ENCODE measurements around the gene CHTF8.
"Not testable (repeated sequence)": the region's sequence is repeated elsewhere in the genome, so short reads cannot be mapped to it uniquely, and the experiment has no call there.

CHTF8 gene

GRCh38 chr16:69169051-69169450 is 36.7 kb upstream of the CHTF8 start:
- H3K27ac ChIP-seq = no peak overlapping the region
- no peak for TF ChIP-seq CTCF (conservative IDR thresholded peaks at IDR 0.05)

- H3K27ac ChIP-seq = no peak overlapping the region
- TF ChIP-seq CTCF (conservative IDR thresholded peaks at IDR 0.05) = no peak
These were observed 34.9 kb upstream of the CHTF8 start for GRCh38 chr16:69166946-69167930.

GRCh38 chr16:69166221-69166833 is 33.9 kb upstream of the CHTF8 start:
- no peak overlapping the region for H3K27ac ChIP-seq

GRCh38 chr16:69165584-69165983 is 33.2 kb upstream of the CHTF8 start:
- no peak for TF ChIP-seq CTCF (conservative IDR thresholded peaks at IDR 0.05)
- no peak overlapping the region for H3K27ac ChIP-seq

More at GRCh38 chr16:69166221-69166833, 33.9 kb upstream of the CHTF8 start:
- no peak for TF ChIP-seq CTCF (conservative IDR thresholded peaks at IDR 0.05)

GRCh38 chr16:69160192-69160591 is 27.8 kb upstream of the CHTF8 start:
- TF ChIP-seq CTCF (conservative IDR thresholded peaks at IDR 0.05) = no peak
- no peak overlapping the region for H3K27ac ChIP-seq

GRCh38 chr16:69157196-69157595 is 24.8 kb upstream of the CHTF8 start:
- no peak for TF ChIP-seq CTCF (conservative IDR thresholded peaks at IDR 0.05)
- no peak overlapping the region for H3K27ac ChIP-seq

- peak; percentile 78 for TF ChIP-seq CTCF (conservative IDR thresholded peaks at IDR 0.05)
These were observed 17.9 kb upstream of the CHTF8 start for GRCh38 chr16:69150146-69150865.

GRCh38 chr16:69149621-69150020 is 17.2 kb upstream of the CHTF8 start:
- not testable (repeated sequence) for H3K27ac ChIP-seq

More at GRCh38 chr16:69150146-69150865, 17.9 kb upstream of the CHTF8 start:
- no peak overlapping the region for H3K27ac ChIP-seq
